T-helper 1 cell treated with Interleukin-12 subunit alpha and Interleukin-12 subunit beta and Interleukin-4 antibody, amounts not matched to agents 30 μg/mL and 1 μg/mL, for 36 hours (primary cell): ENCODE results near the gene GAS2L1.

ENCODE experiments used
- H3K27ac Mint-ChIP-seq: one replicate; pipeline ENCODE4 v1.8.0; 2021; ENCODE audit warnings: mild to moderate bottlenecking, mixed read lengths
- H3K27me3 Mint-ChIP-seq: one replicate; pipeline ENCODE4 v1.8.0; 2021; ENCODE audit warnings: low read depth, mixed read lengths
- H3K36me3 Mint-ChIP-seq: one replicate; pipeline ENCODE4 v1.8.0; 2021; ENCODE audit warnings: low read depth, mixed read lengths
- H3K4me1 Mint-ChIP-seq: one replicate; pipeline ENCODE4 v1.8.0; 2021; ENCODE audit warnings: low read depth, mixed read lengths
- H3K4me3 Mint-ChIP-seq: one replicate; pipeline ENCODE4 v1.8.0; 2021; ENCODE audit warnings: mild to moderate bottlenecking, moderate library complexity, mixed read lengths
- H3K9me3 Mint-ChIP-seq: one replicate; pipeline ENCODE4 v1.8.0; 2021; ENCODE audit warnings: mixed read lengths

GAS2L1 gene

GRCh38 chr22:29310065-29310862 lies 3.8 kb downstream of the GAS2L1 start:
- Mint-ChIP-seq H3K4me1 (peaks cover 19% of the 10 kb centered on the region), H3K9me3 (no peaks in the 10 kb centered on the region), H3K4me3 (no peak overlapping the region), H3K36me3 (no peaks in the 10 kb centered on the region), H3K27me3 (peaks cover 30% of the 10 kb centered on the region), H3K27ac (no peak overlapping the region)

DNA sequence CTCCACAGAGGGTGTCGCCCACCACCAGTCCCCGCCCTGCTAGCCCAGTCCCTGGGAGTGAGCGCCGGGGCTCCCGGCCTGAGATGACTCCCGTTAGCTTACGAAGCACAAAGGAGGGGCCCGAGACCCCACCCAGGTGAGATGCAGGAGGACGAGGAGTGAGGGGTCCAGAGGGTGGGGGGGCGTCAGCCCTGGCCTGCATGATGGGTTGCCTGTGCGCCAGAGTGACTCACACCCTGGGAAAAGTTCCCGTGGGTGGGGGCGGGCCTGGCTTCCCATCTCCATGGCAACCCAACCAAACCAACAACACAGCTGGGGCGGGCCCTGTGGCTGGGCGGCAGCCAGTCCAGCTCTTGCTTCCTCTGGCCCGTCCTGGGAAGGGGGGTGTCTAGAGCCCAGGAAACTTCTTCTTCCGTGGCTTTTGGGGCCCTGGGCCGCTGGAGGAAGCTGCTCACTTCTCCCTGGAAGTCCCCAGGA lies 4.5 kb downstream of the GAS2L1 start:
- no peaks in the 10 kb centered on the region for H3K36me3 Mint-ChIP-seq
- peaks cover 19% of the 10 kb centered on the region for H3K4me1 Mint-ChIP-seq
- peaks cover 30% of the 10 kb centered on the region for H3K27me3 Mint-ChIP-seq
- no peak overlapping the region for H3K27ac Mint-ChIP-seq
- H3K4me3 Mint-ChIP-seq, result no peak overlapping the region
- H3K9me3 Mint-ChIP-seq, result no peaks in the 10 kb centered on the region

- no peaks in the 10 kb centered on the region for H3K36me3 Mint-ChIP-seq
- H3K4me3 Mint-ChIP-seq, result no peak overlapping the region
- peaks cover 37% of the 10 kb centered on the region for H3K27me3 Mint-ChIP-seq
- H3K27ac Mint-ChIP-seq, result no peak overlapping the region
- H3K9me3 Mint-ChIP-seq, result no peaks in the 10 kb centered on the region
- peaks cover 18% of the 10 kb centered on the region for H3K4me1 Mint-ChIP-seq
These were observed 5.2 kb downstream of the GAS2L1 start for GRCh38 chr22:29311464-29312217.

DNA sequence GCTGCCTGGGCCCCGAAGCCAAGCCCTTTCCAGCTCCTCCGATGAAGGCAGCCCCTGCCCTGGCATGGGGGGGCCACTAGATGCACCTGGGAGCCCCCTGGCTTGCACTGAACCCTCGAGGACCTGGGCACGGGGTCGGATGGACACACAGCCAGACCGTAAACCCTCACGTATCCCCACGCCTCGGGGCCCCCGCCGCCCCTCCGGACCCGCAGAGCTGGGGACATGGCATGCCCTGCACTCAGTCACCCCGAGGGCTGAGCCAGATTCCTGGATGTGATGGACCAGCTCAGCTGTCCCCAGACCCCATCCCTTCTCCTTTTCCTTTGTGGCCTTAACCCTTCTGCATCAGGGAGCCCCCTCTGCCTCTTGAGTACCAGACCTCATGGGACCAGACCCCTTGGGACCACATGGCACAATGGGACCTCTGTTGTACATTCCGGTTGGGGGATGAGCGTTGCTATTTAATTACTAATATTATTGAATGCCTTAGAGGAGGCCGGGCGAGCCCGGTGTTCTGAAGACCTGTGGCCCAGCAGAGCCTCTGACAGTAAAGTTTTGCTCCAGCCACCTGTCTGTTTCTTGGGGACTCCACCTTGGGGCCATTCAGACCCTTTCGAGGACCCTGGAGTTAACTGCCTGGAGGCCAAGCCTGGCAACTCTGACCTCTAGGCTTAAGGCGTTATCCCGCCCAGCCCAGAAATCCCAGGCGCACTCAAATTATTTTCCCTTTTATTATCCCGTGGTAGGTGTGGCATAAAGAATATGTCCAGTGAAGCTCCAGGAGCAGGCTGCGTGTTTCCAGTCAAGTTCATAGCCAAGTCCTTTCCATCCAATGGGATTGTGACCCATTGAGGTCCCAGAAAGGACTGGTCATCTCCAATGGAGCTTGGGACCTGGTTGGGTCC lies 6.0 kb downstream of the GAS2L1 start:
- peaks cover 16% of the 10 kb centered on the region for H3K4me1 Mint-ChIP-seq
- no peak overlapping the region for H3K4me3 Mint-ChIP-seq
- H3K9me3 Mint-ChIP-seq, result no peaks in the 10 kb centered on the region
- no peak overlapping the region for H3K27ac Mint-ChIP-seq
- H3K36me3 Mint-ChIP-seq, result no peaks in the 10 kb centered on the region
- H3K27me3 Mint-ChIP-seq, result peaks cover 43% of the 10 kb centered on the region

GRCh38 chr22:29313126-29313575 lies 6.7 kb downstream of the GAS2L1 start:
- peaks cover 14% of the 10 kb centered on the region for H3K4me1 Mint-ChIP-seq
- peaks cover 46% of the 10 kb centered on the region for H3K27me3 Mint-ChIP-seq
- no peak overlapping the region for H3K27ac Mint-ChIP-seq
- H3K9me3 Mint-ChIP-seq, result no peaks in the 10 kb centered on the region
- no peak overlapping the region for H3K4me3 Mint-ChIP-seq
- no peaks in the 10 kb centered on the region for H3K36me3 Mint-ChIP-seq

- no peak overlapping the region for H3K27ac Mint-ChIP-seq
- no peaks in the 10 kb centered on the region for H3K36me3 Mint-ChIP-seq
- H3K4me1 Mint-ChIP-seq, result peaks cover 14% of the 10 kb centered on the region
- H3K27me3 Mint-ChIP-seq, result peaks cover 46% of the 10 kb centered on the region
- H3K4me3 Mint-ChIP-seq, result peak overlapping the region; percentile 19
- no peaks in the 10 kb centered on the region for H3K9me3 Mint-ChIP-seq
These were observed 7.4 kb downstream of the GAS2L1 start for GRCh38 chr22:29313576-29314466.

- Mint-ChIP-seq H3K36me3 (no peaks in the 10 kb centered on the region), H3K4me1 (peaks cover 14% of the 10 kb centered on the region), H3K27ac (no peak overlapping the region), H3K4me3 (peak overlapping the region; percentile 19), H3K27me3 (peaks cover 46% of the 10 kb centered on the region), H3K9me3 (no peaks in the 10 kb centered on the region)
These were observed 8.3 kb downstream of the GAS2L1 start for GRCh38 chr22:29314537-29315285.

GRCh38 chr22:29315286-29316140 lies 9.1 kb downstream of the GAS2L1 start, which contains the start of gene RASL10A:
Gene RASL10A, minus strand, starts transcription at chr22:29315697. Its CDS starts 451 bp downstream, at chr22:29315246.
- H3K9me3 Mint-ChIP-seq, result no peaks in the 10 kb centered on the region
- H3K27ac Mint-ChIP-seq, result no peak within 1 kb of the TSS
- H3K36me3 Mint-ChIP-seq, result no peaks in the 10 kb centered on the region
- peaks cover 14% of the 10 kb centered on the region for H3K4me1 Mint-ChIP-seq
- H3K27me3 Mint-ChIP-seq, result peaks cover 46% of the 10 kb centered on the region
- peak within 1 kb of the TSS; percentile 19 for H3K4me3 Mint-ChIP-seq

DNA sequence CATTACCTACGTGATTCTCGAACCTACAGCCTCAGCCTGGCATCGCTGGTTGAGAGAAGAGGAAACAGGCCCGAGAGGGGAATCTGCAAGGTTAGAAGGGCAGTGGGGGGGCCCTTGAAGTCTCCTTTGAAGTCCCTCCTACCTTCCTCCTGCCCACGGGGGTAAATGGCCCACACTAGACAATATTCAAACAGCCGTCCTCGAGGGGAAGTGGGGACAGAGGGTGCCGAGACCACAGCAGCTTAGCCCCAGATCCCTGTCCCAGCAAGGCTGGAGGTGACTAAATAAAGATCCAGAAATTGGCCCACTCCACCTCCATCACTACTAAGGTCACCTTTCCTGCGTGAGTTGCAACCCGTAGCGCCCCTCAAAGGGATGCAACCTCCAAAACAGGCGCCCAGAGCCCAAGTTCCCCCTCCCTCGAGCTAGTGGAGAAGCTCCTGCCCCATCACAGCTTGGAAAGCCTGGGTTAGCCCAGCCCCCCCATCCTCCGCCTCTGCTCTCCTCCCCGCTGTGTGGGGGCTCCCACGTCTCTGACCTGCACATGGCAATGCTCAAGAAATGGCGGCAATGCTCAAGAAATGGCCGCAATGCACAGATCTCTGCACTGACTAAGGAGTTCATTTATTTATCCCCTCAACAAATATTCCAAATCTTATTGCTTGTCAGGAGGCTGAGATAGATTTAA lies 9.8 kb downstream of the GAS2L1 start:
- no peaks in the 10 kb centered on the region for H3K36me3 Mint-ChIP-seq
- no peak overlapping the region for H3K27ac Mint-ChIP-seq
- no peak overlapping the region for H3K4me3 Mint-ChIP-seq
- no peaks in the 10 kb centered on the region for H3K9me3 Mint-ChIP-seq
- H3K27me3 Mint-ChIP-seq, result peaks cover 46% of the 10 kb centered on the region
- peaks cover 14% of the 10 kb centered on the region for H3K4me1 Mint-ChIP-seq

DNA sequence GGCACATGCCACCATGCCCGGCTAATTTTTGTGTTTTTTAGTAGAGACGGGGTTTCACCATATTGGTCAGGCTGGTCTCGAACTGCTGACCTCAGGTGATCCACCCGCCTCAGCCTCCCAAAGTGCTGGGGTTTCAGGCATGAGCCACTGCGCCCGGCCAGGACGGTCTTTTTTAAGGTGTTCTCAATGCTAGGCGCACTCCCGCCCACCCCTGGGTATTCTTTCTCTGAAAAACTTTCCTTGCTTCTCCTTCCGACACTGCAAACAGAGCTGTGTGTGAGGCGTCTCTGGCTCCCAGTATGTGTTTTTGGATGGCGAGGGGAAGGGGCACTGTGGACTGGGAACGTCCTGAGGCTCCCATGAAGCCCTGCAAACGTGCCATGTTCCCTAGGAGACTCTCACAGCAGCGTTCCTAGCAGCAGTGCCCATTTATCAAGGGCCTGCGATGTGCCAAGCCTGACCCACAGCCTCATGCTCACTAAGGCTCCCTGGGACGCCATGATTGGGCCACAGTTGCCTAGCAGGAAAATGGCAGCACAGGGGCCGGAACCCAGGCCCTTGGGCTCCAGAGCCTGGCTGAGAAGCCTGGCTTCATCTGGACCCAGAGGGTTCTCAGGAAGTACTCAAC lies 11.5 kb downstream of the GAS2L1 start:
- Mint-ChIP-seq H3K4me3 (no peak overlapping the region), H3K27ac (no peak overlapping the region), H3K9me3 (no peaks in the 10 kb centered on the region), H3K36me3 (no peaks in the 10 kb centered on the region), H3K27me3 (peaks cover 36% of the 10 kb centered on the region), H3K4me1 (peaks cover 11% of the 10 kb centered on the region)

- Mint-ChIP-seq H3K4me3 (no peak overlapping the region), H3K9me3 (no peaks in the 10 kb centered on the region), H3K27me3 (peaks cover 28% of the 10 kb centered on the region), H3K36me3 (no peaks in the 10 kb centered on the region), H3K4me1 (peaks cover 7% of the 10 kb centered on the region), H3K27ac (no peak overlapping the region)
These were observed 12.6 kb downstream of the GAS2L1 start for GRCh38 chr22:29319072-29319471.
